OCI-M2 (cell line): ENCODE results near the gene APP.
"Not testable (repeated sequence)": the region's sequence is repeated elsewhere in the genome, so short reads cannot be mapped to it uniquely, and the experiment has no call there.

Experiments used
- DNase-seq: peaks from one replicate; lab custom pipeline; 2025; ENCODE audit not compliant: unreplicated experiment; lab: John Stamatoyannopoulos, UW

The APP gene

GRCh38 chr21:26100573-26100972 lies 70.0 kb downstream of the APP start:
- no peak for DNase-seq

- DNase-seq, result no peak
These were observed 70.9 kb downstream of the APP start for GRCh38 chr21:26099610-26100219.

GRCh38 chr21:26098772-26099397 lies 71.7 kb downstream of the APP start:
- DNase-seq, result no peak

- no peak for DNase-seq
These were observed 73.1 kb downstream of the APP start for GRCh38 chr21:26097475-26097874.

- DNase-seq, result no peak
These were observed 73.8 kb downstream of the APP start for GRCh38 chr21:26096494-26097371.

GRCh38 chr21:26095131-26095530 lies 75.4 kb downstream of the APP start:
- no peak for DNase-seq

- DNase-seq, result no peak
These were observed 77.4 kb downstream of the APP start for GRCh38 chr21:26093122-26093521.

GRCh38 chr21:26091480-26092018 lies 79.0 kb downstream of the APP start:
- no peak for DNase-seq

- no peak for DNase-seq
These were observed 80.8 kb downstream of the APP start for GRCh38 chr21:26089730-26090129.

GRCh38 chr21:26087223-26087918 lies 83.2 kb downstream of the APP start:
- DNase-seq, result no peak

- no peak for DNase-seq
These were observed 84.7 kb downstream of the APP start for GRCh38 chr21:26085882-26086281.

- no peak for DNase-seq
These were observed 85.4 kb downstream of the APP start for GRCh38 chr21:26085127-26085526.

GRCh38 chr21:26082549-26082948 lies 88.0 kb downstream of the APP start:
- DNase-seq, result no peak

GRCh38 chr21:26081175-26081760 lies 89.3 kb downstream of the APP start:
- not testable (repeated sequence) for DNase-seq

GRCh38 chr21:26080211-26080610 lies 90.4 kb downstream of the APP start:
- DNase-seq, result no peak

- no peak for DNase-seq
These were observed 91.2 kb downstream of the APP start for GRCh38 chr21:26079366-26079765.

GRCh38 chr21:26077521-26077920 lies 93.0 kb downstream of the APP start:
- no peak for DNase-seq

GRCh38 chr21:26072666-26073615 lies 97.6 kb downstream of the APP start:
- no peak for DNase-seq

GRCh38 chr21:26070822-26071425 lies 99.6 kb downstream of the APP start:
- no peak for DNase-seq
